Activated CD8-positive, alpha-beta T cell treated with anti-CD3 and anti-CD28 coated beads for 36 hours (primary cell): ENCODE measurements around the gene GNG2. TPM values are rescaled to one million over a fixed set of nuclear protein-coding genes. Genes with fewer than 3 reads are reported as not detected.

Experiments
- ATAC-seq: fragments of 200-7000 bp; cut with Tn5 transposase; one replicate; pipeline ENCODE4 v1.10.0; 2021; ENCODE audit warnings: mild to moderate bottlenecking, moderate library complexity
- CTCF ChIA-PET: fragments of 350-600 bp; sonication (Branson Sonifier 250); formaldehyde crosslinking; loops from one replicate; lab custom pipeline; 2021; ENCODE audit warnings: antibody characterized with exemption; lab: Charles Lee
- POLR2A ChIA-PET: fragments of 350-600 bp; sonication (Branson Sonifier 250); formaldehyde crosslinking; loops from one replicate; lab custom pipeline; 2021; ENCODE audit warnings: antibody characterized with exemption; lab: Charles Lee
- DNase-seq: peaks from one replicate; pipeline ENCODE4 v3.0.0-alpha.2; 2020
- H3K27ac Mint-ChIP-seq: one replicate; pipeline ENCODE4 v1.8.0; 2021; ENCODE audit warnings: mild to moderate bottlenecking, mixed read lengths
- H3K27me3 Mint-ChIP-seq: one replicate; pipeline ENCODE4 v1.8.0; 2021; ENCODE audit warnings: mixed read lengths
- H3K36me3 Mint-ChIP-seq: one replicate; pipeline ENCODE4 v1.8.0; 2021; ENCODE audit warnings: low read depth, mixed read lengths
- H3K4me1 Mint-ChIP-seq: one replicate; pipeline ENCODE4 v1.8.0; 2021; ENCODE audit warnings: low read depth, mixed read lengths
- H3K4me3 Mint-ChIP-seq: one replicate; pipeline ENCODE4 v1.8.0; 2021; ENCODE audit warnings: mild to moderate bottlenecking, moderate library complexity, mixed read lengths
- H3K9me3 Mint-ChIP-seq: one replicate; pipeline ENCODE4 v1.8.0; 2021; ENCODE audit warnings: mixed read lengths
- CTCF ChIP-seq: fragments of 200-600 bp; IDR thresholded peaks from one replicate; pipeline ENCODE4 v1.8.0; 2022; ENCODE audit warnings: antibody characterized with exemption, mild to moderate bottlenecking
- intact Hi-C: fragments of 100-400 bp; cut with micrococcal nuclease; formaldehyde crosslinking; loops from one replicate; pipeline ENCODE4 v1.10.0; 2022
- total RNA-seq, 2 experiments: library from RNA; stranded (reverse); gene quantifications; one replicate each; pipeline ENCODE4 v1.2.3, GENCODE V29; 2021

Gene GNG2
- total RNA-seq, 2 experiments from 2014 or later: 174 to 184 TPM

DNA sequence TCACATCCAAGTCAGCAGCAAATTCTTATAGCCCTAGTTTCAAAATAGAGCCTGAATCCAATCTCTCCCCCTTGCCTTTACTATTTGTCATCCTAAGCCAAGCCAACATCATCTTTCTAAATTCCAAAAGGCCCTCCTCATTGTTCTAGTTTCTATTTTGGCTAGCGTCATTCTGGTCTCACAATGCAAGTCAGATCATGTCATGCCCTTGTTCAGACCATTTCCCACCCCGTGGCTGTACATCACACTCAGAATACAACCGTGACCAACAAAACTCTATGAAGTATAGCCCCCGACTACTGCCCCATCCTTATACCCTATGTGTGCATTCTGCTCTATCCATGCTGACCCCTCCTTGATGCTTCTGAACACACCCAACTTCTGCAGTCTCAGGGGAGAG is 12.3 kb upstream of the GNG2 start:
- Mint-ChIP-seq H3K4me1 (peaks cover 80% of the 10 kb centered on the region), H3K4me3 (peak overlapping the region; percentile 16), H3K36me3 (peaks cover 38% of the 10 kb centered on the region), H3K27ac (peak overlapping the region; percentile 97), H3K9me3 (peaks cover 37% of the 10 kb centered on the region), H3K27me3 (no peaks in the 10 kb centered on the region)
- CTCF ChIA-PET: interaction anchor here (1.2 to 2.4 kb wide), 3 partner anchors 25 to 131 kb away, joined by 3 to 7 read pairs (median 3); no protein-coding TSS in a partner anchor
- intact Hi-C loops: loop anchor here (5.0 kb wide), 1 partner anchor 134 kb away; no protein-coding TSS in a partner anchor
- POLR2A ChIA-PET: interaction anchor here (0.8 to 3.3 kb wide), 7 partner anchors 13 to 68 kb away, joined by 3 to 38 read pairs (median 10); partner anchors contain the start of gene GNG2
- ATAC-seq: no peak
- TF ChIP-seq CTCF: no peak
- DNase-seq: peak; percentile 28

- ATAC-seq (peak; percentile 52), DNase-seq (peak; percentile 84)
- intact Hi-C loops: loop anchor here (5.0 kb wide), 1 partner anchor 133 kb away; no protein-coding TSS in a partner anchor
- Mint-ChIP-seq H3K4me1 (peaks cover 72% of the 10 kb centered on the region), H3K9me3 (peaks cover 37% of the 10 kb centered on the region), H3K27me3 (no peaks in the 10 kb centered on the region), H3K27ac (peak overlapping the region; percentile 97), H3K36me3 (peaks cover 38% of the 10 kb centered on the region), H3K4me3 (no peak overlapping the region)
- CTCF ChIA-PET: interaction anchor here (1.9 kb wide), 1 partner anchor 12 kb away, joined by 7 read pairs; the partner anchor contains the start of gene GNG2
- POLR2A ChIA-PET: interaction anchor here (0.8 to 4.4 kb wide), 6 partner anchors 11 to 428 kb away, joined by 3 to 28 read pairs (median 5); partner anchors contain the start of gene GNG2
- no peak for TF ChIP-seq CTCF
These were observed 11.3 kb upstream of the GNG2 start for GRCh38 chr14:51849097-51849496.

DNA sequence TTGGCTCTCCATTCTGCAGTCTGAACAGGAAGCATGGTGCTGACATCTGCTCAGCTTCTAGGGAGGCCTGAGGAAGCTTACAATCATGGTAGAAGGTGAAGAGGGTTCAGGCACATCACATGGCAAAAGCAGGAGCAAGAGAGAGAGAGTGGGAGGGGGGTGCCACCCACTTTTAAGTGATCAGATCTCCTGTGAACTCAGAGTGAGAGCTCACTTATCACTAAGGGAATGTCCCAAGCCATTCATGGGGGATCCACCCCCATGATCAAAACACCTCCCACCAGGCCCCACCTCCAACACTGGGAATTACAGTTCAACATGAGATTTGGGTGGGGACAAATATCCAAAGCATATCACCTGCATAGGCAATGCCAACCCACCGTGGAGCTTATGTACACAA is 9.8 kb upstream of the GNG2 start:
- peaks cover 61% of the 10 kb centered on the region for H3K4me1 Mint-ChIP-seq
- POLR2A ChIA-PET: interaction anchor here (1.2 to 4.4 kb wide), 4 partner anchors 9 to 45 kb away, joined by 3 to 28 read pairs (median 4); partner anchors contain the start of gene GNG2
- no peak for ATAC-seq
- TF ChIP-seq CTCF: no peak
- H3K27me3 Mint-ChIP-seq: no peaks in the 10 kb centered on the region
- peak overlapping the region; percentile 77 for H3K27ac Mint-ChIP-seq
- H3K36me3 Mint-ChIP-seq: peaks cover 38% of the 10 kb centered on the region
- intact Hi-C loops: no loop called here
- CTCF ChIA-PET: interaction anchor here (0.8 to 2.0 kb wide), 4 partner anchors 10 to 50 kb away, joined by 4 to 7 read pairs (median 4); partner anchors contain the start of gene GNG2
- peaks cover 35% of the 10 kb centered on the region for H3K9me3 Mint-ChIP-seq
- peak; percentile 31 for DNase-seq
- no peak overlapping the region for H3K4me3 Mint-ChIP-seq

GRCh38 chr14:51852541-51852940 is 7.9 kb upstream of the GNG2 start:
- TF ChIP-seq CTCF: no peak
- Mint-ChIP-seq H3K4me3 (no peak overlapping the region), H3K27me3 (no peaks in the 10 kb centered on the region), H3K9me3 (peaks cover 41% of the 10 kb centered on the region), H3K27ac (no peak overlapping the region), H3K4me1 (peaks cover 55% of the 10 kb centered on the region), H3K36me3 (peaks cover 38% of the 10 kb centered on the region)
- ChIA-PET CTCF (interaction anchor here (0.8 to 0.9 kb wide), 2 partner anchors 8 to 126 kb away, joined by 3 to 4 read pairs; partner anchors contain the start of gene GNG2), POLR2A (interaction anchor here (1.1 to 4.4 kb wide), 2 partner anchors 7 to 20 kb away, joined by 4 to 28 read pairs; partner anchors contain the start of gene GNG2)
- ATAC-seq: no peak
- intact Hi-C loops: no loop called here
- no peak for DNase-seq

DNA sequence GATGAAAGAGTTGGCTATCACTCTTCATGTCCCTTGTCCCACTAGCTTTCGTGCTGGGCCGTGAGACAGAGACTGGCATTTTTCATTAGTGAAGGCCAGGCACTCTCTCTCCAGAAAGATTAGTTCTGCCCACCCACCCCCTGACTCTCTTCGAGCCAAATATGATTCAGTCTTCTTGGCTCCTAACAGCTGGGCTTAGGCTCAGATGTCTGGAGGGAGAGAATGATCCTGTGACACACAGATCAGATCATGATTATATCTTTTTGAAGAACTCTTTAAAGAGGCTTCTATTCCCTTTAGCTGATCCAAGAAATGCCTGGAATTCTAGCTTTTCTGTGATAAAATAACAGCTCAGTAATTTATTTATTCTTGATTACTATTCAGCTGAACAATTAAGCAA is 5.2 kb upstream of the GNG2 start:
- CTCF ChIA-PET: interaction anchor here (1.2 kb wide), 1 partner anchor 123 kb away, joined by 4 read pairs; no protein-coding TSS in a partner anchor
- ATAC-seq: no peak
- no peak for TF ChIP-seq CTCF
- POLR2A ChIA-PET: interaction anchor here (1.1 to 2.3 kb wide), 3 partner anchors 8 to 17 kb away, joined by 4 to 8 read pairs (median 7); no protein-coding TSS in a partner anchor
- intact Hi-C loops: no loop called here
- DNase-seq: no peak
- peaks cover 16% of the 10 kb centered on the region for H3K36me3 Mint-ChIP-seq
- no peaks in the 10 kb centered on the region for H3K27me3 Mint-ChIP-seq
- no peak overlapping the region for H3K4me3 Mint-ChIP-seq
- H3K27ac Mint-ChIP-seq: no peak overlapping the region
- H3K9me3 Mint-ChIP-seq: peaks cover 19% of the 10 kb centered on the region
- H3K4me1 Mint-ChIP-seq: peaks cover 54% of the 10 kb centered on the region
